ENCODE results near the gene UBE2M. TPM values are rescaled to one million over a fixed set of nuclear protein-coding genes. Genes with fewer than 3 reads are reported as not detected.

UBE2M gene
- polyA plus RNA-seq, 2 of the 4 experiments (the other 2 are of a cell fraction): 139 to 190 TPM

GRCh38 chr19:58529405-58529804 is 29.0 kb downstream of the UBE2M start:
- H3K4me1 ChIP-seq: no peaks in the 10 kb centered on the region
- POLR2A ChIA-PET: interaction anchor here (1.0 to 1.6 kb wide), 2 partner anchors 9 to 14 kb away, joined by 6 to 11 read pairs; partner anchors contain the start of genes TRIM28 and ZBTB45
- ATAC-seq (no peak), FAIRE-seq (no peak), DNase-seq (ENCODE audit: low read depth in 1 of 2, low spot score in 1 of 2) (no peak)
- 19% methylated on average over 3 of the region's 3 CpGs for WGBS (ENCODE audit: missing lambda C conversion rate)
- no peak overlapping the region for H3K27ac ChIP-seq
- no peak overlapping the region for H3K4me3 ChIP-seq
- H3K9me3 ChIP-seq: no peaks in the 10 kb centered on the region
- TF ChIP-seq CEBPB (IDR thresholded peaks at IDR 0.05) (no peak), HOXB13 (CRISPR knock-in tag; IDR thresholded peaks at IDR 0.05; ENCODE audit: low read depth) (no peak), CBX2 (IDR thresholded peaks at IDR 0.05; ENCODE audit: borderline replicate concordance, low read depth) (no peak), MAFK (IDR thresholded peaks at IDR 0.05; ENCODE audit: partially characterized antibody) (peak; percentile 86)
- CTCF ChIA-PET: interaction anchor here (0.6 to 3.7 kb wide), 3 partner anchors 10 to 251 kb away, joined by 3 to 33 read pairs (median 3); partner anchors contain the start of gene ZBTB45
- H3K4me2 ChIP-seq: no peak overlapping the region

GRCh38 chr19:58522709-58523108 is 35.7 kb downstream of the UBE2M start:
- Histone ChIP-seq H3K4me3 (no peak overlapping the region), H3K4me1 (peaks cover 12% of the 10 kb centered on the region), H3K4me2 (no peak overlapping the region), H3K9me3 (no peaks in the 10 kb centered on the region), H3K27ac (no peak overlapping the region)
- TF ChIP-seq RAD21 (conservative IDR thresholded peaks at IDR 0.05 in 1 of 2, IDR thresholded peaks at IDR 0.05 in 1 of 2): no peak
- TF ChIP-seq KDM1A (IDR thresholded peaks at IDR 0.05; ENCODE audit: low read depth): no peak
- no peak for TF ChIP-seq RARB (CRISPR knock-in tag; IDR thresholded peaks at IDR 0.05)
- no peak for TF ChIP-seq MYC (IDR thresholded peaks at IDR 0.05; ENCODE audit: borderline replicate concordance, low read length)
- no peak for TF ChIP-seq SMC3 (IDR thresholded peaks at IDR 0.05)
- TF ChIP-seq CBX2 (IDR thresholded peaks at IDR 0.05; ENCODE audit: borderline replicate concordance, low read depth): no peak
- no peak for TF ChIP-seq ZSCAN20 (CRISPR knock-in tag; IDR thresholded peaks at IDR 0.05)
- TF ChIP-seq HOXB5 (CRISPR knock-in tag; IDR thresholded peaks at IDR 0.05): no peak
- TF ChIP-seq HMGXB4 (CRISPR knock-in tag; IDR thresholded peaks at IDR 0.05; ENCODE audit: borderline replicate concordance): no peak
- TF ChIP-seq ELK1 (IDR thresholded peaks at IDR 0.05; ENCODE audit: low read depth, low read length): no peak
- TF ChIP-seq ZNF302 (CRISPR knock-in tag; IDR thresholded peaks at IDR 0.05): no peak
- TF ChIP-seq HOXA7 (CRISPR knock-in tag; IDR thresholded peaks at IDR 0.05): no peak
- no peak for TF ChIP-seq NFE2L2 (conservative IDR thresholded peaks at IDR 0.05; ENCODE audit: low read length)
- no peak for TF ChIP-seq POLR2AphosphoS2 (conservative IDR thresholded peaks at IDR 0.05; ENCODE audit: low read length)
- TF ChIP-seq CBX8 (IDR thresholded peaks at IDR 0.05): no peak
- CTCF ChIA-PET: interaction anchor here (0.6 to 8.6 kb wide), 4 partner anchors 9 to 26 kb away, joined by 3 to 222 read pairs (median 3); partner anchors contain the start of genes CHMP2A, SLC27A5 and TRIM28
- 89% methylated on average over 3 of the region's 3 CpGs for WGBS (ENCODE audit: missing lambda C conversion rate)
- FAIRE-seq (no peak), DNase-seq (ENCODE audit: low read depth in 1 of 2, low spot score in 1 of 2) (no peak), ATAC-seq (no peak)
- POLR2A ChIA-PET: interaction anchor here (4.4 to 5.7 kb wide), 2 partner anchors 22 to 30 kb away, joined by 85 to 184 read pairs; partner anchors contain the start of genes CHMP2A and TRIM28

GRCh38 chr19:58521651-58522050 is 36.8 kb downstream of the UBE2M start:
- ChIA-PET POLR2A (interaction anchor here (0.7 to 5.7 kb wide), 5 partner anchors 12 to 752 kb away, joined by 3 to 184 read pairs (median 40); partner anchors contain the start of genes CHMP2A, TRIM28 and ZNF586), CTCF (interaction anchor here (0.6 to 8.6 kb wide), 6 partner anchors 12 to 1690 kb away, joined by 3 to 222 read pairs (median 37); partner anchors contain the start of genes CHMP2A, SLC27A5 and TRIM28)
- FAIRE-seq (no peak), ATAC-seq (no peak), DNase-seq (ENCODE audit: low read depth in 1 of 2, low spot score in 1 of 2) (no peak)
- Histone ChIP-seq H3K9me3 (no peaks in the 10 kb centered on the region), H3K4me2 (peak overlapping the region; percentile 98; the same call in 2 of the 3 replicates), H3K27ac (peak overlapping the region in 1 of 2 experiments; percentile 92; a peak in 1 of 6 replicates), H3K4me3 (no peak overlapping the region), H3K4me1 (peaks cover 14% of the 10 kb centered on the region)
- 89% methylated on average over 4 of the region's 4 CpGs for WGBS (ENCODE audit: missing lambda C conversion rate)
- TF ChIP-seq RCOR1 (IDR thresholded peaks at IDR 0.05; ENCODE audit: low read depth, low read length) (no peak), RAD21 (conservative IDR thresholded peaks at IDR 0.05 in 1 of 2, IDR thresholded peaks at IDR 0.05 in 1 of 2) (no peak), SMC3 (IDR thresholded peaks at IDR 0.05) (no peak), JUNB (IDR thresholded peaks at IDR 0.05) (no peak), ELK1 (IDR thresholded peaks at IDR 0.05; ENCODE audit: low read depth, low read length) (no peak), HEYL (CRISPR knock-in tag; IDR thresholded peaks at IDR 0.05) (no peak), CHD2 (IDR thresholded peaks at IDR 0.05; ENCODE audit: low read length, partially characterized antibody) (no peak), CTCF (IDR thresholded peaks at IDR 0.05) (no peak), POLR2A (IDR thresholded peaks at IDR 0.05; ENCODE audit: low read length) (no peak), BCL3 (IDR thresholded peaks at IDR 0.05) (no peak), HOXB13 (CRISPR knock-in tag; IDR thresholded peaks at IDR 0.05; ENCODE audit: low read depth) (no peak), RNF2 (IDR thresholded peaks at IDR 0.05; ENCODE audit: borderline replicate concordance, low read depth) (no peak)
